ELF-1 (cell line): Measurements from ENCODE around the gene SPRR4.
"Not testable (repeated sequence)": the region's sequence is repeated elsewhere in the genome, so short reads cannot be mapped to it uniquely, and the experiment has no call there.

Experiments used
- DNase-seq: peaks from one replicate; pipeline ENCODE4 v3.0.0-alpha.2; 2016; ENCODE audit warnings: low read depth, low spot score

The SPRR4 gene

GRCh38 chr1:153021829-153022228 lies 51.4 kb downstream of the SPRR4 start:
- not testable (repeated sequence) for DNase-seq
